Adrenal gland (tissue), 12 donors: Measurements from ENCODE around the gene DNAL4. TPM values are rescaled to one million over a fixed set of nuclear protein-coding genes. Genes with fewer than 3 reads are reported as not detected.

Experiments
- DNase-seq, 7 donors: peaks; one replicate each; pipeline ENCODE4 v3.0.0-alpha.2; 2019 to 2020
- H3K27ac ChIP-seq, 5 donors: fragments of 200-600 bp; sonication (generic) in 4 of 5; 1 replicate in 3 of 5; 2 replicates in 2 of 5; pipeline versions ENCODE4 v1.5.1 to v1.8.0; 2016 to 2020; ENCODE audit warnings: mild to moderate bottlenecking in 1 of 5
- H3K27me3 ChIP-seq: fragments of 200-600 bp; 2 replicates; pipeline ENCODE4 v1.8.0; 2021
- H3K36me3 ChIP-seq, 2 donors: fragments of 200-600 bp; replicated peaks in 1 of 2; 1 replicate in 1 of 2; 2 replicates in 1 of 2; pipeline versions ENCODE4 v1.5.1 to v1.8.0; 2018 to 2022
- H3K4me1 ChIP-seq, 2 donors: fragments of 200-600 bp; replicated peaks in 1 of 2; 1 replicate in 1 of 2; 2 replicates in 1 of 2; pipeline versions ENCODE4 v1.5.1 to v1.8.0; 2018 to 2021
- H3K4me3 ChIP-seq, 4 donors: fragments of 200-600 bp; sonication (generic) in 3 of 4; one replicate each; pipeline ENCODE4 v1.5.1; 2016 to 2018
- H3K9me3 ChIP-seq, 3 donors: fragments of 200-600 bp; sonication (generic) in 1 of 3; replicated peaks in 1 of 3; 1 replicate in 2 of 3; 2 replicates in 1 of 3; pipeline versions ENCODE4 v1.5.1 to v1.8.0; 2016 to 2021
- CTCF ChIP-seq, 6 experiments: fragments of 450-650 bp in 4 of 6; fragments of 200-600 bp in 2 of 6; sonication (generic) in 1 of 6; IDR thresholded peaks; 1 replicate in 5 of 6; 2 replicates in 1 of 6; pipeline versions ENCODE4 v1.5.1 to v1.8.0; 2016 to 2021; ENCODE audit warnings: antibody characterized with exemption in 6 of 6, mild to moderate bottlenecking in 2 of 6, moderate library complexity in 1 of 6
- POLR2A ChIP-seq, 2 donors: fragments of 450-650 bp; IDR thresholded peaks; one replicate each; pipeline ENCODE4 v1.6.1; 2017; ENCODE audit warnings: antibody characterized with exemption in 2 of 2, mild to moderate bottlenecking in 2 of 2, moderate library complexity in 1 of 2
- WGBS, 4 donors: extraction: QIAGEN DNeasy Blood & Tissue Kit in 2 of 4; methylation state at CpG; one replicate each; pipeline versions ENCODE4 v1.1.5 to v1.1.7; 2013 to 2017; 5-methylcytosine and 5-hydroxymethylcytosine counted together
- intact Hi-C, 2 donors: fragments of 100-400 bp; cut with DNase I; formaldehyde crosslinking; loops; one replicate each; pipeline versions ENCODE4 v1.14.1 to v1.15.0; 2022 to 2023
- polyA plus RNA-seq, 3 donors: library from polyadenylated mRNA; stranded (reverse); fragments of 200-250 nt in 2 of 3; fragments of 350-450 nt in 1 of 3; fragmentation: Illumina TruSeq in 1 of 3; extraction: RNeasy Lipid Tissue Mini Kit (QIAGEN cat#74804) in 1 of 3; gene quantifications; one replicate each; pipeline ENCODE4 v1.2.3, GENCODE V29; 2013 to 2014
- total RNA-seq, 9 donors: library from RNA; depleted of rRNA in 4 of 9; stranded (reverse); fragments of >200 nt in 4 of 9; fragments of 120-200 nt in 1 of 9; fragmentation: NEBNext Ultra II Directional in 1 of 9; extraction: Animal tissue kit (Norgen Biotek cat#: 25700) in 1 of 9; gene quantifications; one replicate each; pipeline versions ENCODE4 v1.1.0 to v1.2.4, GENCODE V29; 2013 to 2023
- donor health status: healthy with polysubstance abuse.
- donor health status: Bipolar disorder and iron deficiency.
- donor health status: DM: yes; HTN: yes; CAD: no.
- donor health status: DM: no; HTN: no; CAD: no.
- donor health status: DM: no; HTN: no; CAD: no.
- donor health status: DM: yes; HTN: yes; CAD: no.

The DNAL4 gene
- total and polyA plus RNA-seq, 12 donors: 11.8 to 29.8 (median 19.1) TPM

GRCh38 chr22:38740754-38741153 is 53.2 kb downstream of the DNAL4 start:
- TF ChIP-seq CTCF (IDR thresholded peaks at IDR 0.05): no peak
- TF ChIP-seq POLR2A (IDR thresholded peaks at IDR 0.05): no peak
- Histone ChIP-seq H3K4me3 (no peak overlapping the region), H3K4me1 (no peaks in the 10 kb centered on the region), H3K36me3 (peaks cover 0 to 100% of the 10 kb centered on the region in 2 donors), H3K27me3 (no peaks in the 10 kb centered on the region), H3K9me3 (no peaks in the 10 kb centered on the region), H3K27ac (no peak overlapping the region)
- DNase-seq: no peak
- intact Hi-C loops: no loop called here
- WGBS, 4 donors: 79 to 100% (median 86%) methylated on average over 2 to 8 of the region's 8 CpGs

GRCh38 chr22:38740116-38740723 is 53.7 kb downstream of the DNAL4 start:
- Histone ChIP-seq H3K36me3 (peaks cover 0 to 100% of the 10 kb centered on the region in 2 donors), H3K27me3 (no peaks in the 10 kb centered on the region), H3K9me3 (no peaks in the 10 kb centered on the region), H3K4me1 (no peaks in the 10 kb centered on the region), H3K4me3 (no peak overlapping the region), H3K27ac (no peak overlapping the region)
- 92 to 100% (median 95%) methylated on average over 5 to 15 of the region's 15 CpGs for WGBS, 4 donors
- no peak for TF ChIP-seq POLR2A (IDR thresholded peaks at IDR 0.05)
- no peak for TF ChIP-seq CTCF (IDR thresholded peaks at IDR 0.05)
- intact Hi-C loops: no loop called here
- DNase-seq: no peak

GRCh38 chr22:38739300-38740055 is 54.5 kb downstream of the DNAL4 start:
- Histone ChIP-seq H3K9me3 (no peaks in the 10 kb centered on the region), H3K27me3 (no peaks in the 10 kb centered on the region), H3K36me3 (peaks cover 0 to 94% of the 10 kb centered on the region in 2 donors), H3K4me1 (peaks cover 1 to 2% of the 10 kb centered on the region in 2 donors), H3K27ac (no peak overlapping the region), H3K4me3 (no peak overlapping the region)
- no peak for TF ChIP-seq CTCF (IDR thresholded peaks at IDR 0.05)
- TF ChIP-seq POLR2A (IDR thresholded peaks at IDR 0.05): no peak
- intact Hi-C loops: no loop called here
- WGBS, 4 donors: 89 to 92% (median 90%) methylated on average over 14 to 20 of the region's 20 CpGs
- no peak for DNase-seq

GRCh38 chr22:38738475-38739070 is 55.4 kb downstream of the DNAL4 start:
- TF ChIP-seq POLR2A (IDR thresholded peaks at IDR 0.05) (no peak), CTCF (IDR thresholded peaks at IDR 0.05) (no peak)
- no peaks in the 10 kb centered on the region for H3K9me3 ChIP-seq
- intact Hi-C loops: no loop called here
- H3K4me1 ChIP-seq: peaks cover 10 to 11% of the 10 kb centered on the region in 2 donors
- peaks cover 0 to 85% of the 10 kb centered on the region in 2 donors for H3K36me3 ChIP-seq
- no peak for DNase-seq
- no peak overlapping the region for H3K27ac ChIP-seq
- no peaks in the 10 kb centered on the region for H3K27me3 ChIP-seq
- H3K4me3 ChIP-seq: no peak overlapping the region
- 92 to 97% (median 93%) methylated on average over 16 to 18 of the region's 18 CpGs for WGBS, 4 donors
